ENCODE measurements around the gene DHX15. TPM values are rescaled to one million over a fixed set of nuclear protein-coding genes. Genes with fewer than 3 reads are reported as not detected.

Gene DHX15
- total RNA-seq, 4 donors from 2014 or later = 125 to 314 (median 146) TPM

- TF ChIP-seq POLR2A (IDR thresholded peaks at IDR 0.05) = no peak
- TF ChIP-seq, protein P1, sequence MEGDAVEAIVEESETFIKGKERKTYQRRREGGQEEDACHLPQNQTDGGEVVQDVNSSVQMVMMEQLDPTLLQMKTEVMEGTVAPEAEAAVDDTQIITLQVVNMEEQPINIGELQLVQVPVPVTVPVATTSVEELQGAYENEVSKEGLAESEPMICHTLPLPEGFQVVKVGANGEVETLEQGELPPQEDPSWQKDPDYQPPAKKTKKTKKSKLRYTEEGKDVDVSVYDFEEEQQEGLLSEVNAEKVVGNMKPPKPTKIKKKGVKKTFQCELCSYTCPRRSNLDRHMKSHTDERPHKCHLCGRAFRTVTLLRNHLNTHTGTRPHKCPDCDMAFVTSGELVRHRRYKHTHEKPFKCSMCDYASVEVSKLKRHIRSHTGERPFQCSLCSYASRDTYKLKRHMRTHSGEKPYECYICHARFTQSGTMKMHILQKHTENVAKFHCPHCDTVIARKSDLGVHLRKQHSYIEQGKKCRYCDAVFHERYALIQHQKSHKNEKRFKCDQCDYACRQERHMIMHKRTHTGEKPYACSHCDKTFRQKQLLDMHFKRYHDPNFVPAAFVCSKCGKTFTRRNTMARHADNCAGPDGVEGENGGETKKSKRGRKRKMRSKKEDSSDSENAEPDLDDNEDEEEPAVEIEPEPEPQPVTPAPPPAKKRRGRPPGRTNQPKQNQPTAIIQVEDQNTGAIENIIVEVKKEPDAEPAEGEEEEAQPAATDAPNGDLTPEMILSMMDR (IDR thresholded peaks at IDR 0.05) = no peak
- peaks cover 0 to 34% (median 0%) of the 10 kb centered on the region in 3 donors for H3K36me3 ChIP-seq
- peaks cover 0 to 3% of the 10 kb centered on the region in 2 donors for H3K27me3 ChIP-seq
- H3K27ac ChIP-seq = no peak overlapping the region
- no peak overlapping the region for H3K4me3 ChIP-seq
- H3K4me1 ChIP-seq = peaks cover 0 to 30% (median 3%) of the 10 kb centered on the region in 4 donors
- H3K9me3 ChIP-seq = no peaks in the 10 kb centered on the region
- DNase-seq = no peak
These were observed 15.9 kb downstream of the DHX15 start for GRCh38 chr4:24568425-24568824.

DNA sequence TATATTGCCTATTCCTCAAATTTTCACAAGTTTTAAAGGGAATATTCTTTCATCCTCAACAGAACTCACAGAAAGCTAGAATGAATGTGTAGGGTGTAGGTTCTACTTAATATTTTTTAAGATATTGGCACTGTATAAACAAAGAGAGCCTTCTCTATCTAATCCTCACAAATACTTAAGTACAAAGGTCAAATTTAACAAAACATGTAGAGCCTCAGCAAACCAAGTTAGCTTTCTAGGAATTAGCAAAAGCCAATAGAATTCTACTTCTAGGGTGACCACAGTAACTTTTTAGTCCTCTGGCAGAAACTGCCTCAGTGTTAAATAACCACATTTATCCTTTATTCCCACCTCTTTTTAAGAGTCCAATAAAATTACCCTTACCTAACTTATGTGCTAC, 19.3 kb downstream of the DHX15 start:
- H3K9me3 ChIP-seq = no peaks in the 10 kb centered on the region
- no peak overlapping the region for H3K4me3 ChIP-seq
- H3K27me3 ChIP-seq = peaks cover 0 to 3% of the 10 kb centered on the region in 2 donors
- peaks cover 0 to 15% (median 0%) of the 10 kb centered on the region in 3 donors for H3K36me3 ChIP-seq
- peaks cover 0 to 23% (median 0%) of the 10 kb centered on the region in 4 donors for H3K4me1 ChIP-seq
- TF ChIP-seq, protein P1 (IDR thresholded peaks at IDR 0.05) = no peak
- no peak for TF ChIP-seq POLR2A (IDR thresholded peaks at IDR 0.05)
- no peak for DNase-seq
- H3K27ac ChIP-seq = no peak overlapping the region

GRCh38 chr4:24564488-24564887, 19.9 kb downstream of the DHX15 start:
- no peaks in the 10 kb centered on the region for H3K9me3 ChIP-seq
- no peak overlapping the region for H3K4me3 ChIP-seq
- peaks cover 0 to 15% (median 0%) of the 10 kb centered on the region in 3 donors for H3K36me3 ChIP-seq
- no peak overlapping the region for H3K27ac ChIP-seq
- no peak for TF ChIP-seq POLR2A (IDR thresholded peaks at IDR 0.05)
- TF ChIP-seq, protein P1 (IDR thresholded peaks at IDR 0.05) = no peak
- no peak for DNase-seq
- peaks cover 0 to 3% of the 10 kb centered on the region in 2 donors for H3K27me3 ChIP-seq
- H3K4me1 ChIP-seq = peaks cover 0 to 18% (median 0%) of the 10 kb centered on the region in 4 donors

DNA sequence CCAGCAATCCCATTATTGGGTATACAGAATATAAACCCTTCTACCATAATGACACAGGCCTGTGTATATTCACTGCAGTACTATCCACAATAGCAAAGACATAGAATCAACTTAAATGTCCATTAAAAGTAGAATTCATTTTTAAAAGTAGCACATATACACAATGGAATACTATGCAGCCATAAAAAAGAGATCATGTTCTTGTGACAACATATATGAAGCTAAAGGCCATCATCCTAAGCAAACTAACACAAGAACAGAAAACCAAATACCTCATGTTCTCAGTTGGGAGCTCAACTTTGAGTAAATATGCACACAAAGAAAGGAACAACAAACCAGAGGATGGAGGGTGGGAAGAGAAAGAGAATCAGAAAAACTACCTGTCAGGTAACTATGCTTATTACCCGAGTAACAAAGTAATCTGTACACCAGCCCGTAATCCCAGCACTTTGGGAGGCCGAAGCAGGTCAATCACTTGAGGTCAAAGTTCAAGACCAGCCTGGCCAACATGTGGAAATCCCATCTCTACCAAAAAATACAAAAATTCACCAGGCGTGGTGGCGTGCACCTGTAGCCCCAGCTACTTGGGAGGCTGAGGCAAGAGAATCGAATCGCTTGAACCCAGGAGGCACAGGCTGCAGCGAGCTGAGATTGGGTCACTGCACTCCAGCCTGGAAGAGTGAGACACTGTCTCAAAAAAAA, 22.8 kb downstream of the DHX15 start:
- DNase-seq = no peak
- Histone ChIP-seq H3K9me3 (no peaks in the 10 kb centered on the region), H3K4me3 (no peak overlapping the region), H3K4me1 (peaks cover 0 to 41% (median 5%) of the 10 kb centered on the region in 4 donors), H3K27ac (no peak overlapping the region), H3K27me3 (no peaks in the 10 kb centered on the region), H3K36me3 (peaks cover 0 to 12% (median 0%) of the 10 kb centered on the region in 3 donors)
- TF ChIP-seq, protein P1 (IDR thresholded peaks at IDR 0.05) = no peak
- TF ChIP-seq POLR2A (IDR thresholded peaks at IDR 0.05) = no peak

DNA sequence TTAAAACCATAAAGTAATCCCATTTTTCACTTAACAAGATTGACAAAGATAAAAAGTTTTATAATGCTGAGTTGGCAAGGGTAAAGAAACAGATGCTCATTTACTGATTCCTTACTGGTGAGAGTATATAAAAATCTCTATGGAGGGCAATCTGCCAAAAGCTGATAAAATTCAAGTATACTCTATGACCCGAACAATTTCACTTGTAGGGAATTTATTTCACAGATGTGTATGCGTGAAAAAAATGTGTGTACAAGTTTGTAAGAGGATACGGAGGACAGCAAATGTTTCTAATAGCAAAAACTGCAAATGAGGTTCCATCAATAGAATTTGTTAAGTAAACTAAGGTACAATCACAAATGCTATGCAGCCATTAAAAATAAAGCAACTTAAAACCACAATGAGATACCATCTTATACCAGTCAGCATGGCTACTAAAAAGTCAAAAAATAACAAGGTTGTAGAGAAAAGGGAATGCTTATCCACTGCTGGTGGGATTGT, 23.4 kb downstream of the DHX15 start:
- Histone ChIP-seq H3K36me3 (peaks cover 0 to 7% (median 0%) of the 10 kb centered on the region in 3 donors), H3K4me3 (no peak overlapping the region), H3K4me1 (peaks cover 0 to 42% (median 5%) of the 10 kb centered on the region in 4 donors), H3K9me3 (no peaks in the 10 kb centered on the region), H3K27me3 (no peaks in the 10 kb centered on the region), H3K27ac (no peak overlapping the region)
- TF ChIP-seq POLR2A (IDR thresholded peaks at IDR 0.05) = no peak
- TF ChIP-seq, protein P1 (IDR thresholded peaks at IDR 0.05) = no peak
- no peak for DNase-seq
